A549 treated with CpdA at 1 μM for 4 hours (cell line): ENCODE measurements around the gene SALL2. TPM values are rescaled to one million over a fixed set of nuclear protein-coding genes. Genes with fewer than 3 reads are reported as not detected.

Source experiments
- total RNA-seq: library from RNA; stranded (reverse); fragments of 200-300 nt; extraction: Qiagen RNA extraction; gene quantifications from 5 replicates; pipeline ENCODE4 v1.2.3, GENCODE V29; 2022; ENCODE audit warnings: low read depth

The SALL2 gene
- total RNA-seq: 0.63 to 1.6 TPM (median 1.1 TPM) in 5 replicates

GRCh38 chr14:21525962-21526671 is at the start of gene SALL2:
Gene SALL2, minus strand, starts transcription at chr14:21526346. Its CDS starts 219 bp downstream, at chr14:21526127.

DNA sequence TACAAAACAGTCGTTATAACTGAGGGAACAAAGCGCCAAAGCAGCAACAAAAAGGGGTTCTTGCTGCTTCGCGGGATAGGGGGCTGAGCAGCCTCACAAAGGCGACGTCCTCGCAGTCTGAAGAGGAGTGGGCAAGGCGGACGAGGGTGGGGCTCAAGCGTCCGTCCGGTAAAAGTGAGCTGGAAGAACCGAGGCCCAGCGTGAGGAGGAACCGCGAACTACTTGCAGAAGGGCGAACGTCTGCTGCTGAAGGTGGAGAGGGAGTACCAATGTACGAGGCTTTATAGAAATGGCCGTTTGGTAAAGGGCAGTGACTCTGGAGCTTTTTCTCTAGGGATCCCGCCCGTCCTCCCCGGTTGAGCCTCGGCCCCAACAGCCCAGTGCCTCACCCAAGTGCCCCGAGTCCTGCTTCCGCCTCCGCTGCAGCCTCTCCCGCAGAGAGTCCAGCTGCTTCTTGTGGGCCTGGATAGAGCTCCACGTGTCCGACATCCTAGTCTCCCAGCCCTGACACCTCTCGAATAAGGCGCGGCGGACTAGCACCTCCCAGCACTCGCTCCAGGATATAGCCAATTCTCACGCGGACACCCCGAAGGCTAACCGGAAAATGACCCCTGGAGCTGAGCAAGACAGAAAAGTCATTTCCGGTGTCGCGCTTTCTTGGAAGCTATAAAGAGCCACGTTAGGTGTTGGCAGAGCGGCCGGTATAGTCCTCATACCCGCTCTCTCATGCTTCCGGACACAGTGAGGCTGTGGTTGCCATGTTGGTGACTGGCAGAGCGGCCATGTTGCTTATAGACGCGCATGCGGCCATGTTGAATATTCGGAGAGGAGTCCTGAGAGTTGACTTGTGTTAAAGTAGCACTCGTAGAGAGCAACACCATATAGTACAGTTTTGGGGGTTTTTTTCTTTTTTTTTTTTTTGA is 15.2 kb downstream of the SALL2 start, which contains the start of gene METTL3:
Gene METTL3, minus strand, starts transcription at position 606 of the 923 bp plus-strand sequence. Its CDS starts 117 bp downstream, at position 489.

DNA sequence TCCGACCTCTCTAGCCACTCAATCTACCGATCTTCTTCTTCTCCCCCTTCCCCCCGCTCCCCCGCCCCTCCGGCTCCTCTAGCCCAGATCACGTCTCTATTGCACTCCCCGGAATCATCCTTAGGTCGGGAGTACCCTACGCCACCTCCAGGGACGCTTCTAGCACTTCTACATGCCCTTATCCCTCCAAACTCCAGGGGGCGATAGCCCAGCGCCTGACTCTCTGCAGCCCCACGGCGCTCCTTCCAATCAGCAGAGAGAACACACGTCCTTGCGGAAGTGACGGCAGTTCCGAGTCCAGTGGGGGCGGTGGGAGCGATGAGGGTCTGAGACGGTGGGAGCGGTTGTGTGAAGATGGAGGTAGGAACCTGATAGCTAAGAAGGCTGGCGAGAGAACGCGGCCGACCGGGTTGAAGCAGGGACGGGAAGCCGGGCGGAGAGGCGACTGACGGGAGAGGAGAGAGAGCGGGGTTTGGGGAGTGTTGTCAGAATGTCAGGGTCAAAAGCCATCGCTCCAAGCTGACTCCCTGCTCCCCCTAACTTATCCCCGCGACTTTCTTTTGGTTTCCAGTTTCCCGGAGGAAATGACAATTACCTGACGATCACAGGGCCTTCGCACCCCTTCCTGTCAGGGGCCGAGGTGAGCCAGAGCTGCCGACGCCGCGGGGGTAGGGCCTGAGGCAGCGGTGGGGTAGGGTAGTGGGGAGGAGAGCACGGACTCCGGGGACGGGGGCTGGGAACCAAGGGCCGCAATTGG is 49.0 kb downstream of the SALL2 start, which contains the start of the genes RAB2B and TOX4:
Gene RAB2B, minus strand, starts transcription at position 35 of the 757 bp plus-strand sequence. CDS start 87 bp downstream, outside the sequence.
Gene TOX4, plus strand, starts transcription at position 271 of the 757 bp plus-strand sequence. Its CDS starts 84 bp downstream, at position 355.

Other genes starting within 250 kb of the SALL2 start
- 0.21 to 0.51 TPM (median 0.34 TPM) in 5 replicates for gene RPGRIP1, start 246.3 kb downstream of the SALL2 start, total RNA-seq
- 103 to 133 TPM (median 108 TPM) in 5 replicates for gene SUPT16H, start 142.3 kb downstream of the SALL2 start, total RNA-seq
- 38.5 to 43.6 TPM (median 42.0 TPM) in 5 replicates for gene CHD8, start 70.2 kb downstream of the SALL2 start, total RNA-seq
- 12.7 to 15.7 TPM (median 14.4 TPM) in 5 replicates for gene RAB2B, start 49.4 kb downstream of the SALL2 start, total RNA-seq
- 59.5 to 73.5 TPM (median 68.8 TPM) in 5 replicates for gene TOX4, start 49.2 kb downstream of the SALL2 start, total RNA-seq
- 46.3 to 56.0 TPM (median 54.7 TPM) in 5 replicates for gene METTL3, start 15.0 kb downstream of the SALL2 start, total RNA-seq
- gene OR10G3, start 53.7 kb upstream of the SALL2 start, total RNA-seq: not detected in 5 replicates
- not detected in 5 replicates for gene OR10G2, start 108.6 kb upstream of the SALL2 start, total RNA-seq
- gene OR4E2, start 127.5 kb upstream of the SALL2 start, total RNA-seq: not detected in 5 replicates
- not detected in 5 replicates for gene OR4E1, start 147.5 kb upstream of the SALL2 start, total RNA-seq